GM18507 (cell line): Measurements from ENCODE around the gene SEMA3D.

Experiments used
- DNase-seq: peaks from one replicate; pipeline ENCODE4 v3.0.0; 2011; ENCODE audit warnings: low read depth; ENCODE audit not compliant: insufficient read length; ENCODE audit errors: extremely low spot score
- FAIRE-seq: peaks from 2 replicates; lab custom pipeline; 2011; peaks lifted over from hg19 to GRCh38; lab: Jason Lieb, UNC

The SEMA3D gene

DNA sequence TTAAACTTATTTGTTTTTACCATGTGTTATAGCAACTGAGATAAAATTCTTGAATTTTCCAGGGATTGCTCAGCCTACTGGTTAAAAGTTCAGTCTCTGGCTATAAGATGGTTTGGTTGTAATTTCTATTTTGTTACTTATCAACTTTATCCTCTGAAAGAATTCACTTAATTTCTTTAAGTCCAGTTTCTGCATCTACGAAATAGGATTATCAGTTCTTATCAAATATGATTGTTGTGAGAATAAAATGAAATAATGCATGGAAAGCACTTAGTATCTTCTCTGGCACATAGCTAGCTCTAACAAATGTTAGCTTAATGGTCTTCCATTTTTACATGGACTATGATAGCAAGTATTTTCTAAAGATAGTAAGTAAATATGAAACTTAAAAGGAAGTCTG, 53.3 kb downstream of the SEMA3D start:
- no peak for DNase-seq
- no peak for FAIRE-seq

GRCh38 chr7:85133006-85133405, 53.9 kb downstream of the SEMA3D start:
- DNase-seq (no peak), FAIRE-seq (no peak)

DNA sequence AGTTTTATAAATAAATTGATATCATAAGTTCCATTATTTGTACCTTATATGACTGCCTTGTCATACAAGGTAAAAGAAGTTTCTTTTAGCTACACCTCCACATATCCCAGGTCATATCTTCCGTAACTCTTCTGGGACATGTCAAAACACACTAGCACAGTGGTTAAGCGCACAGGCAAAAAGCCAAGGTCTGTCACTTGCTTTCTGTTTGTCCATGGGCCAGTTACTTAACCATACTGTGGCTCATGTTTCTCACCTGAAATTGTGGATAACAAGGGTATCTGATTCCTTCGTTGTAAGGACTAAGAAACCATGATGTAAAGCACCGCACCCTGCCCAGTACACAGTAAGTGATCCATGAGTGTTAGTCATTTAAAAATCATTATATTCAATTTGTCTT, 56.2 kb downstream of the SEMA3D start:
- DNase-seq: no peak
- FAIRE-seq: no peak

DNA sequence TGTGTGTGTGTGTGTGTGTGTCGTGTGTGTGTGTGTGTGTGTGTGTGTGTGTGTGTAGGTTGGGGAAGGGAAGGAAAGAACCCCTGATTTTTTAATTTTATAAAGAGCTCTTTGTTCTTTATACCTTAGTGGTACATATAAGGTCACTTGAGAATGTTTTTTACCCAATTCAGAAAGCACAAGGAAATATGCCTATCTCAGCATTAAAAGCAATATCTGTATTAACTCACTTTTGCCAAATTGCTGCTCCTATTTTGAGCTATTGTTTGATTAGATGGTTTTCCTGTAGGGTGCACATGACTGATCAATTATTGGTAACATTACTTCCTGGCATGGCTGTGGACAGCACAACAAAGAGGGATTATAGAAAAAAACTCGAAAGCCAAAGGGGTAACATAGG, 60.5 kb downstream of the SEMA3D start:
- DNase-seq (no peak), FAIRE-seq (no peak)

DNA sequence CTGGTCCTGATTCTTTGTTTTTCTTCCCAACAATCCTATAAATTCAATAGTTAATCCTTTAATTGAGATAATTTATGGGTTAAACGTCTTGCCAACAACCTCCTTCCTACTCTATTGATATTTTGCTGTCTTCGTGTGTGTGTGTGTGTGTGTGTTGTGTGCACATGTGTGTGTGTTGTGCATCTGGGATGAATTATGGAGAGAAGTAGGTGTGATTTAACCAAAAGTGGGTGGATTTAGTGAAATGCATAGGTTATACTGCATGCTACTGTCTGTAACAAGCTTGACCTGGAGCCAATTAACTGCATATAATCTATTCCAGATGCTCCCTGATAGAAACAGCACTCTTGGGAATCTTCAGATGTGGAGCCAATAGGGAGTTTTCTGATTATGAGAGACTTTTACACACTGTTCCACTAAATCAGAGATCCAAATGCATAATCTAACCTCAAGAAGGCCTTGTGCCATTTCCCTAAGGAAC, 61.2 kb downstream of the SEMA3D start:
- DNase-seq: no peak

DNA sequence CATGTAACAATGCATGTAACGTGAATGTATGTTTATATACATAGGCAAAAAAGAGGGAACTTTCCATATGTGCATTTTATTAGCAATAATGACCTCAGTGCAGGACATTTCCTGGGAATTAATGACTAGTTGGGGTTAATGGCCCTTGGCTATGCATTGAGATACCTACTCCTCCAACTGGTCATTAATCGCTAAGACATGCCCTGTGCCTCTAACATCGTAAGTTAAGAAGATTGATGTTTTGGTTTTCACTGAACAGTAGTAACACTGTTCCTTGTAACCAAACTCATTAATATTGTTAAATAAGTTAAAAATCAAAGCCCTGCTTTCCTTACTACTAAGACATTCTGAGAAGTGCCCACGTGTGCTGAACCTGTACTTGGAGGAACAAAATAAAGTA, 61.7 kb downstream of the SEMA3D start:
- DNase-seq: no peak
- FAIRE-seq: no peak

More for the DNA sequence above, 61.2 kb downstream of the SEMA3D start:
- no peak for FAIRE-seq

- no peak for DNase-seq
- no peak for FAIRE-seq
These were observed 66.9 kb downstream of the SEMA3D start for GRCh38 chr7:85119934-85120333.

- no peak for FAIRE-seq
These were observed 71.0 kb downstream of the SEMA3D start for GRCh38 chr7:85115862-85116261.

DNA sequence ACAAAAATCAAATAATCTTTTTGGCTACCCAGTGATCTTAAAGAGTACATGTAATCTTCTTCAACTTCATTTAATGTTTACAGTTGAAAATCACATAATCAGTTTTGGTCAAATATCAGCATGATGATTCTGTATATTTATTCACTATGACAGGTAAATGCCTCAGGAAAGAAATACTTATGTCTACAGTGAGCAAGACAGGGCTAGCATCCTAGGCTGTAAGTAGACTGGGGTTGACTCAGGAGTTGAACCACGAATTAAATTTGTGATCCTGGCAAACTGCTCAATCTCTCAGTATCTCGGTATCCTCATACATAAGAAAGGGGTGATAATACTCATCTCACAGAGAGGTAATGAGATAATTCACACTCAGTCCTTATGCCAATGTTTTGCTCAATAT, 71.8 kb downstream of the SEMA3D start:
- FAIRE-seq: no peak
- DNase-seq: no peak

More at GRCh38 chr7:85115862-85116261, 71.0 kb downstream of the SEMA3D start:
- no peak for DNase-seq

DNA sequence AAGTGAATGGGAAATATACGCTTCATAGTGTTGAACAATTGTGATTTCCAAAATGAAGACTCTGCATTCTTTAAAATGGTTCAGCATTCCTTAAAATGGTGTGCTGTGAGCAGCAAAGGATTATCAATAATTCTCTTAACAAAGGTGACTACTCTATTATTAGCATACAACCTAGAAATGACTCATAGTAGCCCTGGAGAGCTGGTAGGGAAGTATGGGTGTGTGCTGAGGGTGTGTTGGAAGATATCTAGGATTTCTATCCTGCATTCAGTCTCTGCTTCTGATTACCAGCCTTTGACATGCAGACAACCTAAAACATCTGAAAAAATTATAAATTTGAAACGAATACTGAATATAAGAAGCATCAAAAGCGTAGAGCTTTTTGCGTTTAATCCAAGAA, 72.5 kb downstream of the SEMA3D start:
- FAIRE-seq (no peak), DNase-seq (no peak)

DNA sequence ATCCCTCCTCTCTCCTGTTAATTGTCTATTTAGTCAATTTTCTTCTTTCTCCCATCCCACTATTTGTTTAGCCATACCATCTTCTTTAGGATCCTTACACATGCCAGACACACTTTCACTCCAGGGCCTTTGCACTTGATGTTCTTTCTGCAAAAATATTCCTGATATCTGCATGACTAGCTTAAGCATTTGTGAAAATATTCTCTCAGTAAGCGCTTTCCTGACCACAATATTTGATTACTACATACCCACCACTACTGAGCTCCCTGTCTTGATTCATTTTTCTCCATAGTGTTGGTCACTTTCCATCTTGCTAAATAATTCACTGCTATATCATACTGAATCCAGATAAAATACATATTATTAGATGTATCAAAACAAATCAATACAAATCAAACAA, 75.1 kb downstream of the SEMA3D start:
- FAIRE-seq: no peak
- no peak for DNase-seq

- FAIRE-seq: no peak
- DNase-seq: no peak
These were observed 80.1 kb downstream of the SEMA3D start for GRCh38 chr7:85106719-85107118.

DNA sequence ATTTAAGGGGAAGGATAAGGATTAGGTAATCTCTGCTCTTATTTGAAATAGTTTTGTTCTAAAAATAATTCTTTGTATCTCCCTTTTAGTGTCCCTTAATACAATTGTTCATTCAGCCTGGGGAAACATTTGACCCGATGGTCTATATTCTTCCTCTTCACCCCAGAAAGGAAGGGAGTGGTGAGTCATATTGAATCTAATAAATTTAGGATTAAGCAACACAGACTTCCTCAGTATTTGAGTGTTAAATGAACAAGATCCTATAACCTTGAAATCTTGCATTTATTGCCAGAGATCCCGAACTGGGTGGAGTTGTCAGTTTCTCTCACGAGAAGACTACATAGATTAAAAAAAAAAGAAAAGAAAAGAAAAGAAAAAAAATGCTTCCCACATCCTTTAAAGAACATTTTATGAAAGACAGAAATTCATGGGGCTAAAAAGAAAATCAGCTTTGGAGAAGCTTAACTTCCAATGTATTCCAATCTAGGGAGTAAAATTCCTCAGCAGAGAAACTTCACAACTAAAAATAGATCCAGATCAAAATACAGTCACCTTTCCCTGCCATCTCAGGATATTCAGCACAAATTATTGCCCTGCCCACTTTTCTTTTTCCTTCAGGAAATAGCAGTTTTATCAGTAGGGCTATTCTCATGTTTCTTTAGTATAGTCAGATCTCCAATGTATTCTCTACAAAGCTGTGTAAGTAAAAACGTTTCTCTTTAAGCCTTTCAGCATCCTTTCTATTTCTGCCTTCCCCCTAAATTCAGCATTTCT, 82.2 kb downstream of the SEMA3D start:
- no peak for DNase-seq

DNA sequence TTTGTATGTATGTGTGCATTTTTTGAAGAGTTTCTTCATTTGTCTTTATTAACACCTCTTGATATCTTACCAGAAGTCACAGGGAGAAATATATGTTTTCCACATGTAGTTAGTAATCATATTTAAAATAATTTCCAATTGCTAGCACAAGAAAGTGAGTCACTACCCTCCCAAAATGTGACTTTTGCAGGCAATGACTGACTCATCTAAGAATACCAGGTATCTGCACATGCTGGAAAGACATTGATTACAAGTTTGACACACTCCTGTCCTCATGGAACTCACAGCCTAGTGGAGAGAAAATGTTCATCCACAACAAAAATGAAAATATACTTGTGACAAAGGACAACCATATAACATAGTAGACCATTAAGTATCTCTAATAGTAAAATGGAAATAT, 82.9 kb downstream of the SEMA3D start:
- FAIRE-seq (no peak), DNase-seq (no peak)

More for the DNA sequence above, 82.2 kb downstream of the SEMA3D start:
- FAIRE-seq: no peak

DNA sequence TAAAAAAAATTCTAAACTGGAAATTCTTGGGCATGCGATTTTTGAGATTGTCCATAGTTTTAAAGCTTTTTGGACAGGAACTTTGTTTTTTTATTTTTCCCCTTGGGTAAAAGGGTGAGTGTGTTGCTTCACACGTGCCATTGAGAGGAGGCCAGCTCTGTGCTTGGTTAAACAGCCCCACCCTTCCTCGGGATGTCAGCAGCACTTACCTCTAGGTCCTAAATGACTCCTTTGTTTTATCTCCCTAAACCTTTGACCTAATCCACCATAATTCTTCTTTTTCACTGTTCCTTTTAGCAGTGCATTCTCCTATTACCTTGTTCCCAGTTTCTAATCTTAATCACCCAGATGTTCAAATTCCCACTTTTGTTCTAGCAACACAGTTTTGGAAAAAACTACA, 83.5 kb downstream of the SEMA3D start:
- FAIRE-seq (no peak), DNase-seq (no peak)

DNA sequence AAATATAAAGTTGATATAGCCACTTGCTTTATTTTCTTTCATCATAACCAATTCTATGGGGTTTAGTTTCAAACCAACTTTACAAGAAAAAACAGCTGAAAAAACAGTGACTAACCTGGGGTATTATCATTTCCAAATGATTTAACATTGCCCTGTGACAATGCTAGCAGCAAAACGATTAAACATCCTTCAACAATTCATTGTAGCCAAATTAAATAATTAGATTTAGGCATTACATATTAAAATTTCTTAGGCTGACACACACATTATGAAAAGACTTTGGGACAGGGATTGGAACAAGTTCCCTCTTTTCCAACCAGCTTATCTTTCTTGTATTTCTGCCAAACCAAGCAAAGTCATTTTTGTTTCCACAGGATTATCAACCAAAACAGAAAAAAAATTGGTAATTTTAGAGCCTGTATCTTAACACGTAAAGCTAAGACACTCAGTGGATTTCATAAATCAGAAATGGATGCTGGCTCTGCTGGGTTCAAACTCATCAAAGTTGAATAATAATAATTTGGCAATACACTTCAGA, 84.0 kb downstream of the SEMA3D start:
- FAIRE-seq (no peak), DNase-seq (no peak)

DNA sequence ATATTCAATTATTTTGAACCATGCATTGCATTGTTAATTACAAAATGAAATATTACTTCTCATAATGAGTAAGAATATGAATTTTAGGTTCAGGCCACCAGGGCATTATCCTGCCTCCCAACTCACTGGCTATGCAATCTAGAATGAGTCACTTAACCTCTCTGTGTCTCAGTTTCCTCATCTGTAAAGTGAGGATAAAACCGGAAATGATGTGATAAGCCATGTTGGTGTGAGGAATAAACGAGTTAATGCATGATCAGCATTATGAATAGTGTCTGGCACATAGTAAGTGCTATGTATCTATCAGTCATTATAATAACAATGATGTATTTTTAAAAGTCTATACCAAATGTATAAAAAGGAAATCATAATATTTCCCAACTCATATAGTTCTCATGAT, 85.5 kb downstream of the SEMA3D start:
- DNase-seq (no peak), FAIRE-seq (no peak)

GRCh38 chr7:85097844-85098243, 89.0 kb downstream of the SEMA3D start:
- no peak for DNase-seq
- FAIRE-seq: no peak

DNA sequence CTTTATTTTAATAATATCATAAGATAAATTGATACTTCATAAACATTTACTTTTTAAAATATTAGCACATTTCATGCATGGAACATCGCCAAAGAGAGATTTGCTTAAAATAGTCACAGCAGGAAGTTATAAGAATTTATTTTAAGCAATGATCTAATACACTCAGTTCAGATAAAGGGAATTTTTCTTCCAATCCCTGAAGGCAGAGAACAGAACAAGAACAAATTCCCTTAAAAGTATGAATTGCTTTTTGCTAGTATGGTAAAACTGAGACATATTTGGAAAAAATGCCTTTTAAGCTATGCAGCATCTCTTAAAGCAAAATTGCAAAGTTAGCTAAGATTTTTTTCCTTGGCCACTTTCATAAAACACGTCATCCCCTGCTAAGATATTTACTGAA, 91.0 kb downstream of the SEMA3D start:
- FAIRE-seq: no peak
- no peak for DNase-seq

DNA sequence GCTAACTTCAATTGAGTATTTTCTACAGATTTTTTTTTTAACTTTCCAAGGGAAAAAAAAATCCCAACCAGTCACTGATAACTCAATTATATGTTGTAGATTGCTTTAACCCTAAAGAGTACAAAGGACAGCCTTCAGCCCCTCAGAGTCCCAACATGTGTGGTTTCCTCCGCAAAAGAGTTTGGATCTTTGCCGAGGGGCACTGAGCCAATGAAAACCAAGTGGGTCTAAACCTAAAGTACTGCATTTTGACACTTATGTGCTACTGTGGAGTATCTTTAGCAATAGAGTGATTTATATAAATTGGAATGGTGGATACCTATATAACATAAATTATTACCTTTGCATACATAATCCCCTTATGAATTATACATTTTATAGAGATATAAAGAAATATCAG, 91.5 kb downstream of the SEMA3D start:
- no peak for FAIRE-seq
- DNase-seq: no peak

DNA sequence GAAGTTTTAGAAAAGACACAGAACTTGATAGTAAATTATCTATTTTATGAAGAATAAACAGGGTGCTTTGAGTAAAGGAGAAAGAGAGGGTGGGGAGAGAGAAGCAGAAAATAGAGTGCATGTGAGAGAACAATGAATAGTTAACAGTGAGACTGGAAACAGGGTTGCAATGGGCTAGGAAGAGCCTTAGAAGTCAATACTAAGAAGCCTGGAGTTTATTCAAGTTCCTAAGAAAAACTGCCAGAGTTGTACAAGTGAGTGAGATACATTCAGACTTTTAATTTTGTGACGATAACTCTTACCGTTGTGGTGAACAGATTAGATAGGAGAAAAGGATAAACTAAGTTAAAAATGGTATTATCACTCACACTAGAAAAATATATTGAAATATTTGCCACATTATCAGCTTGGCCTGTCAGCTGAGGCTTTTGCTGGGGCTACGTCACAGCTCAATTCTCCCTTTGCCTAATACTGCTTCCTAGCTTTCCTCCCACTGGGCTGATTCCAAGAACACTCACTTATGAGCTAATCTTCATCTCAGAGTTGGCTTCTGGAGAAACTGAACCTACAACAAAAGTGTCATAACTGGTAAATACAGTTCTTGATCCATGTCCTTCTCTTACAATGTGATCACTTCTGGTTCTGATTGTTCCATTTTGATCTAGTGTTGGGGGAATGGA, 92.7 kb downstream of the SEMA3D start:
- DNase-seq (no peak), FAIRE-seq (no peak)
